ENCODE data around the gene CLCA4.
"Not testable (repeated sequence)": the region's sequence is repeated elsewhere in the genome, so short reads cannot be mapped to it uniquely, and the experiment has no call there.

CLCA4 gene

DNA sequence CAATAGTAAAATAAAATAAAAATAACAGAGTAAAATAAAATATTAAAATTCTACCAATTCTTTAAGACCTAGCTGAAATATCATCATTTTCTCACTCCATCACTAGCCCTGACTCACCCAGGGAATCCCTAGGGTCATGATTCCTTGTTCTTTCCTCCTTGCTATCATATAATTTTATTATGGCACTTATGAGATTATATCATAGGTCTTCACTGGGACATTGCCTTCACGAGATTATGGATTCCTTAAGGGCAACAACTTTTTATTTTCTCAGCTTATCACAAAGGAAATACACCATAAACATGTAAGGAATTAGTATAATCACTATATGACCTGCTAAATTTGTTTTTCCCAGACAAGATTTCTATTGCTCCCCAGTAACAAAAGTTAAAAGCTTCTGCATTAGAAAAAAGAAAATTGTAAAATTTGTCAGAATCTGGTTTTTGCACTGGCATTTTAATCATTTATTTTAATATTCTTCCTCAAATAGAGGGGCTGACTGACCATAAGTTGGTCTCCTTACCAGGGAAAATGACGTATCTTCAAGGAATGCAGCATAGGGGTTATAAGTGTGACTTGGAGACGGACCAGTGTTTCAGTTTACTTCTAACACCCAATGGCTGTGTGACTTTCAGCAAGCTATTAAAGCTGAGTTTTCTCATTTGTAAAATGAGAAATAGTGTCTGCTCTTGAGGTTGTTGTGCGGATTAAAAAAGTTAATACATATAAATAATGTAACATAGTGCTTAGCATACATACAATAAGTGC lies 8.8 kb upstream of the CLCA4 start:
- no peak for DNase-seq

DNA sequence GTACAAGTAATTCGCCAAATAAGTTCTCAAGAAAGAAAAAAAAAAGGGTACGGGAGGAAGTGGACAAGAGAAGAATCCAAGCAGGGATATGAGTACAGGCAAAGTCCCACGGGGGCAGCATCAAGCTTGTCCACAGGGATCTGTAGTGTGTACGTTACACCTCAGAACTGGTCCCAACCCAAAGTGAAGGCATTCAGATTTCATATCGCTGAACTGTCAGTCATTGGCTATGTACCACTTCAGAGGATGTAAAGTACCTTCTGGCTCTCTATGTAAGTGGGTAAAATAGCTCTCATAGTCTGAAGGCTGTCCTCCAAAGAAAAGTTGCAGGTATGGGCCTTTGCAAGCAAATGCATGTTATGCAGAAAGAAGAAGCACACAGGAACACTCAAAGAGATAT lies 8.1 kb upstream of the CLCA4 start:
- DNase-seq, result no peak

DNA sequence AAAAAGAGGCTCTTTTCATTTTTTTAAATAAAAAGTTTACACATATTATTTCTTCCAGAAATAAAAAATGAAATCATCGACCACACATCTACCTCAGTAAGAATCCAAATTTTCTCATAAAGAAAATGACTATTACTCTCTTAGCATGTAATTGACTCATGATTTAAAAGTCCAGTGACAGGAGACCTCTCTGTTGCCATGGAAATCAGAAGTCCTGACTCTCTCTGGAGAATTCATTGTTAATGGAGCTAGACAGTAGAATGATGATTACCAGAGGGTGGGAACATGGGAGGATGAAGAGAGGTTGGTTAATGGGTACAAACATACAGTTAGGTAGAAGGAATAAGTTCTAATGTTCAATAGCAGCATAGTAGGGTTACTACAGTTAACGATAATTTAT lies 5.0 kb upstream of the CLCA4 start:
- no peak for DNase-seq

DNA sequence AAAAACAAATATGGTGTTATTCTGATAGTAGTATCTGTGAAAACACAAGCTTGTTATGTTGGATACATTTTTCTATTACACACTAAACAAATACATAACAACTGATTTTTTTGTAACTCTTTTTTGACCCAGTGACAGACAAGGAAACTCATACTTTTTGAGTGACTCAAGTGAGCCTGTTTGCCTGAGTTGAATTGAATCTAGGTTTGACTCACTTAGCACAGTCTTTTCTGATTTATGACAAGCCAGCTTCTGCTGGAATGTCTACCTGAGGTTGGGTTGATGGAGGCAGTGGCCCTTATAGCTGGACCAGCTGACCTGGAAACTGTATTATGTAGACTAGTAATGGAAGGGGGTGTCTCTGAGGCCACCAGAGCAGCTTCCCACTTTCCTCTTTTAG lies 4.2 kb upstream of the CLCA4 start:
- DNase-seq, result no peak

DNA sequence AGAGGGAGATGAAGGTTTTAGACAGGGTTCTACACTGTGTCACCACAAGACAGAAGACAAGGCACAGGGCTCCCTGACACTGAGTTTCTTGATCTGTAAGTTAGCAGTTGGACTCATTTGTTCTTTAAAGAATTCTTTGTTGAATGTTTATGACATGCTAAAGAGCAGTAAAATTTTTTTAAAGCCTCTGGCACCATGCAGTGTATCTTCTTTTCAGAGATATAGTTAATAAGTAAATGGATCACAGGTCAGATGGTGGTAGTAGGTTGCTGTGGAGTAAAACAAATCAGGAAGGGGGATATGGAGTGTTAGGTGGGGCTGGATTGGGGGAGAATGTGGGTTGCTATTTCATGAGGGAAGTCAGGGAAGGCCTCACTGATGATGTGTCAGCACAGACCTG lies 2.0 kb downstream of the CLCA4 start:
- no peak for DNase-seq

DNA sequence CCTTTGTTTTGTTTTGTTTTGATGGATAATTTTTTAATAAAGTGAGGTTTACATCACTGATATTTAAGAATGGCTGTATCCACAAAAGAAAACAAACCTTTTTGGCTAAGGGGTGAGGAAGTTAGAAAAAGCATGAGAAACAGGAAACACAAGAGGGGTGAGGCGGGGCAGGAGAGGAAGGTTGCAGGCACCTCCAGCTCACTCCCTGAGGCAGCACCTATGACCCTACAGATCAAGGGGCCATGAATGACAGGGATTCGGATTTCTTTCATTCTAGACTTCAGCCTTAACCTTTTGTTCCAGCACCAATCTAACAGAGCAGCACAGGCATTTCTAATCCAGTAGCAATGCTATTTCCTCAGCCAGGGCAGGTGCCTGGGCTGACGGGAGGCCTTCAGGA lies 4.4 kb downstream of the CLCA4 start:
- no peak for DNase-seq

DNA sequence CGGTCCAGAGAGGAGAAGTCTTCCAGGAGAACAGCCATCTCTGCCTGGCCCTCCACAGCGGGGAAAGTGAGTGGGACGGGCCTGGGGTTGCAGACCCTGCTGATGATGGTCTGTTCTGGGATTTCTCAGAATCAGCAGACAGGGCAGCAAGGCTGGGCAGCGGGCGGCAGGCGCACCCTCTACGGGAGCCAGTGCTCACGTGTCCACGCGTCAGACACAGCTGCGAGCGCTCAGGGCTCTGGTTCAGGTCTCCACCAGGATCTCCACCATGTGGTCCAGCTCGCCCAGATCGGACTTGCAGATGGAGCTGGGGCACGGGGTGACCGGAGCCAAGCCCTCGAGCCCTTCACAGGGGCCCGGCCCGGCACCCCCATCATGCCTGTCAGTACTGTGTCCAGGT lies 5.5 kb downstream of the CLCA4 start:
- DNase-seq, result no peak

DNA sequence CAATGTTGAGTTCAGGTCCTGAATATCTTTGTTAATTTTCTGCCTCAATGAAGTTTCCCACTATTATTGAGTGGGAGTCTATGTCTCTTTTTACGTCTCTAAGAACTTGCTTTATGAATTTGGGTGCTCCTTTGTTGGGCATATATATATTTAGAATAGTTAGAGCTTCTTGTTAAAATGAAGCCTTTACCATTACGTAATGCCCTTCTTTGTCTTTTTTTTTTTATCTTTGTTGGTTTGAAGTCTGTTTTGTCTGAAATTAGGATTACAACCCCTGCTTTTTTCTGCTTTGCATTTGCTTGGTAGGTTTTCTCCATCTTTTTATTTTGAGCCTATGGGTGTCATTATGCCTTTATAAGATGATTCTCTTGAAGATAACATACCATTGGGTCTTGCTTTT lies 10.9 kb downstream of the CLCA4 start:
- no peak for DNase-seq

DNA sequence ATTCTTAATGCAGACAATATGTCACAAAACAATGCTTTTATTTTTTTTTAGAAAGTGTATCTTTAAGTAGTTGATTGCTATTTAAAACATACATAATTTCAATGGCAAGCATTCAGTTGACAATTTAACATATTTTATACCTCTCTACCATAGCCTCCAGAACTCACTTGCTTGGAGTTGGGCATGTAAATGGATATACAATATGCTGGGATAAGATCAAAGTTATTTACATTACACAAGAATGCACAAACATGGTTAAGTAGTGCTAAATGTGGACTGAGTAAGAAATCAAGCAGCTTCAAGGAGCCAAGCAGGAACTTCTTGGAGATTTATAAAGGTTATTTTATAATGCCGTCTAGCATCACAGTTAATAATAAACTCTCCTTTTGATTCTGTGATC lies 17.0 kb downstream of the CLCA4 start:
- DNase-seq, result no peak

DNA sequence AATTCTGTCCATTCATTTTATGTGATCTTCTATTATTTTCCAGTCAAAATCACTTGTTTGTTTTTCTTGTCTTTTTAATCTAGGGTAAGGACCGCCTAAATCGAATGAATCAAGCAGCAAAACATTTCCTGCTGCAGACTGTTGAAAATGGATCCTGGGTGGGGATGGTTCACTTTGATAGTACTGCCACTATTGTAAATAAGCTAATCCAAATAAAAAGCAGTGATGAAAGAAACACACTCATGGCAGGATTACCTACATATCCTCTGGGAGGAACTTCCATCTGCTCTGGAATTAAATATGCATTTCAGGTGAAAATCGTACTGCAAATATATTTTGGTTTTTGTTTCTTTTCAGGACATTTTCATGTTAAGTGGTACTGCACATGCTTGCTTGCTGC lies 20.5 kb downstream of the CLCA4 start:
- DNase-seq, result no peak

DNA sequence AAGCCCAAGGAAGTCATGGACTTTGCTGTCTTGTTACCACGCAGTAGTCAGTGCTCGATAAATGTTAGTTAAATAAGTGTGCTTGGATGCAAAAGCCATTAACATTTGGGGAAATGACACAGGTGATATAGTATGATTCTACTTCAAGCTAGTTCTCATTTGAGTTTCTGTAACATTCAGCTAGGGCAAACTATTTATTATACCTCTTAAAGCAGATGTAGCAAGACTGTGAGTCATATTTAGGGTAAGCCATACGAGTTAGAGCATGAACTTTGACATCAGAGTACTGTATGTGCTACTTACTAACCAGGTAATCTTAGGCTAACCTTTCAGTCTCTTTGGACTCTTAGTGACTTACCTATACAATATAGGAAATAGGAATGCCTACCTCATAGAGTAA lies 21.0 kb downstream of the CLCA4 start:
- DNase-seq, result no peak

DNA sequence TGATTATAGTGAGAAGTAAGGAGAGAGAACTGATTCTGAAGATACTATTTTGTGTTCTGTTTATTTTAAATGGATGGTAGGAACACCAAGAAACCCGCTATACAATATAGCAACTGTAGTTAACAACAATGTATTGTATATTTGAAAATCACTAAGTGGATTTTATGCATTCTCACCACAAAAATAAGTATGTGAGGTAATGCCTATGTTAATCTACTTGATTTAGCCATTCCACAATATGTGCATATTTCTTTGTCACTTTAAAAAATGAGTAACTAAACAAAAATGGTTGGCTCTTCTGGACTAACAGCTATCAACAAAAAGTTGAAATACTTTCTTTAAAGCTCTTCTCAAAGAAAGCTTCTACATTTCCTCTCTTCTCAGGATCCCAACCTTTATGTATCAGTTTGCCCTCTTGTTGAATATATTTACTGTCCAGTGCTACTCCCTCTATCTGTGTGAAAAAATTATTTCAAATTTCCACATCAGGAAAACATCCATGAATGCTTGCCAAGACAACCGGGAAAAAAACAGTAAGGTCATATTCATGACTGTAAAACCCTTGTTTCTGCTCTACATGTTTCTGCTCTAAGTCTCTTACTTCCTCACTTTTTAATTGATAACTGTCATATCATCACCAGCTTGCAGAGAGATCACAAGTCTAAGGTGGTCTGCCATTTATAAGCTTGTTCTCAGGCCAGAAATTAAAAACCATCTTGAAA lies 27.0 kb downstream of the CLCA4 start:
- DNase-seq, result no peak

DNA sequence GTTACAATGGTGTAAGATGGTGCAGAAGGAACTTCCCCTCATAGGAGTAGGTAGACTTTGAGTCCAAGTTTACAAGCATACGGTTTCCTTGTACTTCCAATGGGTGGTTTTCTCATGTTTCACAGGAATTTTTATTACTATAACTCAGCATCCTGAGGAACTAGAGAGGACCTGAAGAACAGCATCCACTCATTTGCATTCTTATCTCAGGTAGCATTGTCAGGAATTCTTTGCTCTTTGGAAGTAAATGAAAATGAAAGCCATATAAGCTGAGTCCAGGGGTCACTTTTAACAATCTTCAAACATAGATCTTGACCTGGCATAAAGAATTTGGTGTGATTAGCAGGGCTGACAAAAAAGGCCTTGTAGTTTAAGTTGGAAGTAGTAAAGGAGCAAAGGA lies 34.4 kb downstream of the CLCA4 start:
- no peak for DNase-seq

DNA sequence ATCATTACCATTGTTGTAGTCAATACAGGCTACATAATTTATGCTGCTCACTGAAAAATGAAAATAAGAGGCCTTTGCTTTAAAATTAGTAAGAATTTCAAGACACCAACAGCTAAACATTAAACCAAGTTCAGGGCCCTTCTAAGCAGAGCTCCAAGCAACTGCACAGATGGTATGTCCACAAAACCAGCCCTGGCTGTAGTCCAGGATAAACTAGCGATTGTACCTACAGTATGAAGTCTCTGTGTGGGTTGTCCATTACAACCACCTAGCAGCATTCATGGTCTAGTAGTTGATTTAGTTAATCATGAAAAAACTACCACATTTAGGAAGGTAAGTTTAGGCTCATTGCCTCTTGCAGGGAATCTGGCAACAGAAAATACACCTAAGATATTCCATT lies 35.3 kb downstream of the CLCA4 start:
- no peak for DNase-seq

DNA sequence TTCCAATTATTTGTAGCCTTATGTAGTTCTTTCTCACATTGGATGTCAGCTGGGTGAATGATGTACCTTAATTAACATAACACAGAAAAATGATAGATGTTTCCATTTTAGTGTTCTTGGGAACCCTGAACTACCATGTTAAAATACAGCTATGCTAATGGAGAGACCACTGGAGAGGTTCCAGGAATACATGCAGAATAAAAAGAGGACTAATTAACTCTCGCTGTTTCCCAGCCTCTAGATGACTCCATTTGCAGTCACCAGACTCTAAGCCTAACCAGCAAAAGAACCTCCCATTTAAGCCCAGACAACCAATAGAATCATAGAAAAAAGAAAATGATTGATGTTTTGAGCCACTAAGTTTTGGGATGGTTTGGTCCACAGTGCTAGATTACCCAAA lies 36.2 kb downstream of the CLCA4 start:
- no peak for DNase-seq

DNA sequence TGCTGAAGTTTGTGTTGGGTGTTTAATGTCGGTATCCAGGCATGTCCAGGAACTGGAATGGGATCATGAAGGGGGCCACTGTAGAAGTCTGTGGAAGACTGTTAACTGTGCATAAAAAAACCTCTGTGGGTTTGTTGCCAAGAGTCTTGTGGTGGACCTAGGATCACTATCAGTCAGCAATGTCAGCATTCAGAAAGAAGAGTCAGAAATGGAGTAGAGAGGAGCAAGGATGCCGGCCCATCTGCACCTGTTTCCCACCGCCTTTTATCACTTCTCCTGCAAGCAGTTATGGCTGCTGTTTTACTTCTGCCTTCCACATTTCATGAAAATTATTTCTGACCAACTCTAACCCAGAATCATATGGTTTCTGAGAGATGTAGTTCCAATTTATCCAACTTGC lies 36.7 kb downstream of the CLCA4 start:
- no peak for DNase-seq

DNA sequence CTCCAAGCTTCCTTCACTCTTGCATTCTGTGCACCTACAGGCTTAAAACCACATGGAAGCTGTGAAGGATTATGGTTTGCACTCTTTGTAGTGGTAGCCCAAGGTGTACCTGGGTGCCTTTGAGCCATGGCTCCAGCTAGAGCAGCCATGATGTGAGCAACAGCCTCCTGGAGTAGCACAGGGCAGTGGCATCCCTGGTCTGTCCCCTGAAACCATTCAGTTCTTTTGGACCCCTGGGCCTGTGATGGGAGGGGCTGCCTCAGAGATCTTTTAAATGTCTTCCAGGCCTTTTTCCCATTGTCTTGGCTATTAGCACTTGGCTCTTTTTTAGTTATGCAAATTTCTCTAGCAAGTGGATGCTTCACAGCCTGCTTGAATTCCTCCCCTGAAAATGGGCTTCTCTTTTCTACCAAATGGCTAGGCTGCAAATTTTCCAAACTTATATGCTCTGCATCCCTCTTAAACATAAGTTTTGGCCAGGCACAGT lies 47.4 kb downstream of the CLCA4 start:
- no peak for DNase-seq

DNA sequence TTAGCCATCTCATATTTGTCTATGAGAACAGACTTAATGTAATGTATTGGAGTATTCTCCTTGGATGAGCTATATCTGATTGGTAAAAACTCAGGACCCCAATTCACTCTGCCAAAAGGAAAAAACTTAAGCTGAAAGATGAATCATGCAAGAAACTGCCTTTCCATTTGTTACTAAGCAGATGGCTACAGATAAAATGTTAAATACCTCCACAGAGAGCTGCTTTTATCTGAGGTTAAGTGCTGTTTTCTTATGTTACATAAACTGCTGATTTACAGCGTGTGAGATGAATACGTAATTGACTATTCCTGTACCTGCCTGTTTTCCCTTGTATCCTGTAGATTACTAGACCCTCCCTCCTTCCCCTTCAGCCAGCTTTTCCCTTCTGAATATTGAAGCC lies 49.3 kb downstream of the CLCA4 start:
- DNase-seq, result no peak

DNA sequence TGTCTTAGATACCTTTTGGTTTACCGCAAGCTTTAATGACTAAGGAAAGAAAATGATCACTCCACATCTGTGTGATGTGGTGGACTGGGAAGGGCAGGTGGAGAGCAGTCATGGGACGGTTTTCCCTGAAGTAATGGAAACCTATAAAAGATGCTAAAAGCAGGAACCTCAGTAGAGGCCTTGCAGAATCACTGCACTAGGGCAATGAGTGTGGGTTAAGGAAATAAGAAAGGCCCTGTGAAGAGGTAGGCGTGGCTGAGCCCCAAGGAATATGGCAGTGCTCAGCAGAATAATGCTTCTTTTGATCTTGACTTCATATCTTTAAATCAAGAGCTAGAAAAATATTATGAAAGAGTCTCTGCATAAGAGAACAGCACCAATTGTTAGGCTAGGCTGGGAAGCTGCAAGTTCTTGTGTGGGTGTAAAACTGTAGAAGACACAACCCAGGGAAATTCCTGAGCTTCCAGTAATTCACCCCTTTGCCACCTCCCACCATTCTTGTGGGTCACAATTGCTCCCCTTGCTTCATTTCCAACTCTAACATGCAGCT lies 49.9 kb downstream of the CLCA4 start:
- DNase-seq, result no peak

DNA sequence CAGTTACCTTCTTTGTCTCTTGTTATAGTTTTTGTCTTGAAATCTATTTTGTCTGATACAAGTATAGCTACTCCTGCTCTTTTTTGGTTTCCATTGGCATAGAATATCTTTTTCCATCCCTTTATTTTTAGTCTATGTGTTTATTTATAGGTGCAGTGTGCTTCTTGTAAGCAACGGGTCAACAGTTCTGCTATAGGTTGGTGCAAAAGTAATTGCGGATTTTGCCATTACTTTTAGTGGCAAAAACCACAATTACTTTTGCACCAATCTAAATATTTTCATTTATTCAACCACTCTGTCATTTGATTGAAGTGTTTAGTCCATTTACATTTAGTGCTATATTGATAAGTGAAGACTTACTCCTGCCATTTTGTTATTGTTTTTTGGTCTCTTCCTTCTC lies 59.2 kb downstream of the CLCA4 start:
- not testable (repeated sequence) for DNase-seq

DNA sequence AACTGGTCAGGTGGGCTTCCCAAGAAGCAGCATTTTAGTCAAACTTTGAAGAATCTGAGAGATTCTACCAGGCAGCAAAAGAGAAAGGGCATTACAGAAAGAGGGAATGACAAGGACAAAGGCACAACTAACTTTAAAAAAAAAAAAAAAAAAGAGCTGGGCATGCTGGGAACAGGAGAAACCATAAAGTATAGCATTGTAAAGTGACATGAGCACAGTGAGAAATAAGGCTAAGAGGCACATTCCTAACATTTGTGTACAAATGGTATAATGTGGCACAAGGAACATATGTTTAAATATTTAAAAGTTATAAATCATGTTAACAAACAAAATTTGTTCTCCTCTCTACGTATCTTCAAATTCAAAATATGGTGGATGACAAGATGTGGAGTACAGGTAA lies 69.6 kb downstream of the CLCA4 start:
- no peak for DNase-seq

DNA sequence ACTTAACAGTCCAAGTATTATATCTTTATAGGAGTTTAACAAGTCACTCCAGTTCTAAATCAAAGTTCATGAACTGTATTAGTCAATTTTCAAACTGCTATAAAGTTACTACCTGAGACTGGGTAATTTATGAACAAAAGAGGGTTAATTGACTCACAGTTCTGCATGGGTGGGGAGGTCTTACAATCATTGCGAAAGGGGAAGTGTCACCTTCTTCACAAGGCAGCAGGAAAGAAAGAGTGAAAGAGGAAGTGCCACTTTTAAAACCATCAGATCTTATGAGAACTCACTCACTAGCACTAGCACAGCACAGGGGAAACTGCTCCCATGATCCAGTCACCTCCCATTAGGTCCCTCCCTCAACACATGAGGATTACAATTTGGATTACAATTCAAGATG lies 70.0 kb downstream of the CLCA4 start:
- DNase-seq, result no peak

DNA sequence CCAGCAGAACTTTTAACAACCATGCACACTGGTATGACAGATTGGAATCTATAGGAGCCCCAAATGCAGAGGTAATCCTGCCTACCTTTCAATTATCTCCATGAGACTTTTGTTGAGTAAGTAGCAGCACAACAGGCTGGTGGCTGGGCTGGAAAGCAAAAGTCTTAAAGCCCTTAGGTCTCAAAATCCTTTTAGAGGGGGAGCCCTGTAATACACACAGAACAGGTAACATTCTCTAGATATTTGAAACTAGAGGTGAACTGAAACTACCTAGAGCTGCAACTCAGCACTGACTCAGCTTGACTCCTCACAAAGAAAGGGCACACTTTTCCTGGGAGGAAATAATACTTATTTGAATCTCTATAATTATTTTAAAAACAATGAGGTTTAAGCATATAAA lies 71.5 kb downstream of the CLCA4 start:
- no peak for DNase-seq

DNA sequence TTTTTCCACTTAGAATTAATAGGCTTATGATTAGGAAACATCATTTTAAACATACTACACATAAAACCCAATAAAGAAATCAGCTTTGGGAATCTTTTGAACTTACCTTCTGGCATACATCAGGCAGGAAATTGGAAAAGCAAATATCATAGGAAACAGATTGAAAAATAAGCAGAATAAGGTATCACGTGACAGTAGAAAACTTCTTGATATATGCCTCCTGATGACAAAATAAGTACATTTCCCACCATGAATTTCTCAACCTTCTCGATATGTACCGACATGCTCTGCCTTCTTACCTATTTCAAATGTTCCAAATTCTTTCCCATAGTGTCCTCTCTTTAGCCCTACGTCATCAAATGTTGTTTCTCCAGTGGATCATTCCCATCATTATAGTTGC lies 72.4 kb downstream of the CLCA4 start:
- no peak for DNase-seq
